Measurements from ENCODE around the gene GMNC. TPM values are rescaled to one million over a fixed set of nuclear protein-coding genes. Genes with fewer than 3 reads are reported as not detected.

Gene GMNC
- total RNA-seq, 2 donors from 2014 or later: not detected

GRCh38 chr3:190864002-190864401 lies 1.5 kb upstream of the GMNC start:
- Histone ChIP-seq H3K27me3 (ENCODE audit: control insufficient read depth, insufficient read depth, low read length, poor library complexity, severe bottlenecking) (peaks cover 55% of the 10 kb centered on the region), H3K27ac (ENCODE audit: low read depth, low read length) (no peak overlapping the region), H3K9ac (ENCODE audit: extremely low read depth, low read length, poor library complexity, severe bottlenecking) (no peak overlapping the region), H3K4me3 (ENCODE audit: low read length) (no peak overlapping the region), H3K9me3 (ENCODE audit: control insufficient read depth, low read length) (no peaks in the 10 kb centered on the region), H3K4me1 (ENCODE audit: control insufficient read depth, insufficient read depth, low read length) (no peaks in the 10 kb centered on the region), H3K36me3 (ENCODE audit: control insufficient read depth, insufficient read depth, low read length) (no peaks in the 10 kb centered on the region)
- peaks cover 4% of the 10 kb centered on the region for H3K4me1 Mint-ChIP-seq
- no peak overlapping the region for H3K27ac Mint-ChIP-seq
- DNase-seq: no peak
- no peak overlapping the region for H3K4me3 Mint-ChIP-seq
- peaks cover 55% of the 10 kb centered on the region for H3K27me3 Mint-ChIP-seq (ENCODE audit: insufficient read depth)
- TF ChIP-seq, protein P1, sequence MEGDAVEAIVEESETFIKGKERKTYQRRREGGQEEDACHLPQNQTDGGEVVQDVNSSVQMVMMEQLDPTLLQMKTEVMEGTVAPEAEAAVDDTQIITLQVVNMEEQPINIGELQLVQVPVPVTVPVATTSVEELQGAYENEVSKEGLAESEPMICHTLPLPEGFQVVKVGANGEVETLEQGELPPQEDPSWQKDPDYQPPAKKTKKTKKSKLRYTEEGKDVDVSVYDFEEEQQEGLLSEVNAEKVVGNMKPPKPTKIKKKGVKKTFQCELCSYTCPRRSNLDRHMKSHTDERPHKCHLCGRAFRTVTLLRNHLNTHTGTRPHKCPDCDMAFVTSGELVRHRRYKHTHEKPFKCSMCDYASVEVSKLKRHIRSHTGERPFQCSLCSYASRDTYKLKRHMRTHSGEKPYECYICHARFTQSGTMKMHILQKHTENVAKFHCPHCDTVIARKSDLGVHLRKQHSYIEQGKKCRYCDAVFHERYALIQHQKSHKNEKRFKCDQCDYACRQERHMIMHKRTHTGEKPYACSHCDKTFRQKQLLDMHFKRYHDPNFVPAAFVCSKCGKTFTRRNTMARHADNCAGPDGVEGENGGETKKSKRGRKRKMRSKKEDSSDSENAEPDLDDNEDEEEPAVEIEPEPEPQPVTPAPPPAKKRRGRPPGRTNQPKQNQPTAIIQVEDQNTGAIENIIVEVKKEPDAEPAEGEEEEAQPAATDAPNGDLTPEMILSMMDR (conservative IDR thresholded peaks at IDR 0.05): no peak
- no peaks in the 10 kb centered on the region for H3K36me3 Mint-ChIP-seq (ENCODE audit: low read depth)
- no peaks in the 10 kb centered on the region for H3K9me3 Mint-ChIP-seq

- TF ChIP-seq, protein P1 (conservative IDR thresholded peaks at IDR 0.05): no peak
- peaks cover 4% of the 10 kb centered on the region for H3K4me1 Mint-ChIP-seq
- WGBS, 2 experiments (ENCODE audit: insufficient coverage in 1 of 2, insufficient read length in 1 of 2): 0 to 13% methylated on average over 1 to 6 of the region's 6 CpGs
- Histone ChIP-seq H3K4me1 (ENCODE audit: control insufficient read depth, insufficient read depth, low read length) (no peaks in the 10 kb centered on the region), H3K4me3 (ENCODE audit: low read length) (peak overlapping the region; percentile 84), H3K27me3 (ENCODE audit: control insufficient read depth, insufficient read depth, low read length, poor library complexity, severe bottlenecking) (peaks cover 55% of the 10 kb centered on the region), H3K9me3 (ENCODE audit: control insufficient read depth, low read length) (no peaks in the 10 kb centered on the region), H3K27ac (ENCODE audit: low read depth, low read length) (no peak overlapping the region), H3K36me3 (ENCODE audit: control insufficient read depth, insufficient read depth, low read length) (no peaks in the 10 kb centered on the region), H3K9ac (ENCODE audit: extremely low read depth, low read length, poor library complexity, severe bottlenecking) (peak overlapping the region; percentile 23)
- H3K36me3 Mint-ChIP-seq (ENCODE audit: low read depth): no peaks in the 10 kb centered on the region
- no peaks in the 10 kb centered on the region for H3K9me3 Mint-ChIP-seq
- no peak for DNase-seq
- H3K27ac Mint-ChIP-seq: no peak overlapping the region
- peak overlapping the region; percentile 70 for H3K4me3 Mint-ChIP-seq
- peaks cover 55% of the 10 kb centered on the region for H3K27me3 Mint-ChIP-seq (ENCODE audit: insufficient read depth)
Observed at GRCh38 chr3:190863119-190863465, 598 bp upstream of the GMNC start.

DNA sequence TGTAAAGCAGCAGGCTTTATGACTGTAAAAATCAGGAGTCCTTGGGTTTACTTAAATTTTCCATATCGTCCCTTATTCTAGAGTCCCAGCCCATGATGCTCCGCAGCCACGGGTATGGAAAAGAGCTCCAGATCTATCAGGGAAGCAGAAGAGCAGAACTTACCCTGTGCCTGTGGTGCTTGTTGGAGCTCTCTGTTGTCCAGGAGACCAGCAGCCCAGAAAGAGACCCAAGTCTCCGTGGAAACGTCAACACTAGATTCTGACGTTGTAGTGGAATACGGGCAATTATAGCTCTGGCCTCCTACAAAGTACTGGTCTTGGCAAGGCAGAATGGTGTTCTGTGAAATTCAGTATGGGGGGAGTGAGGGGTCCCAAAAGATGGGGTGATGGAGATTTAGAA lies 2.0 kb downstream of the GMNC start:
- H3K4me1 ChIP-seq (ENCODE audit: control insufficient read depth, insufficient read depth, low read length): no peaks in the 10 kb centered on the region
- Mint-ChIP-seq H3K27me3 (ENCODE audit: insufficient read depth) (peaks cover 54% of the 10 kb centered on the region), H3K27ac (no peak overlapping the region), H3K9me3 (no peaks in the 10 kb centered on the region), H3K4me3 (no peak overlapping the region), H3K36me3 (ENCODE audit: low read depth) (no peaks in the 10 kb centered on the region), H3K4me1 (peaks cover 4% of the 10 kb centered on the region)
- no peak overlapping the region for H3K27ac ChIP-seq (ENCODE audit: low read depth, low read length)
- 81 to 85% methylated on average over 7 of the region's 7 CpGs for WGBS, 2 experiments (ENCODE audit: insufficient coverage in 1 of 2, insufficient read length in 1 of 2)
- no peak overlapping the region for H3K9ac ChIP-seq (ENCODE audit: extremely low read depth, low read length, poor library complexity, severe bottlenecking)
- TF ChIP-seq, protein P1 (conservative IDR thresholded peaks at IDR 0.05): no peak
- no peak for DNase-seq
- H3K4me3 ChIP-seq (ENCODE audit: low read length): no peak overlapping the region
- H3K36me3 ChIP-seq (ENCODE audit: control insufficient read depth, insufficient read depth, low read length): no peaks in the 10 kb centered on the region
- peaks cover 54% of the 10 kb centered on the region for H3K27me3 ChIP-seq (ENCODE audit: control insufficient read depth, insufficient read depth, low read length, poor library complexity, severe bottlenecking)
- H3K9me3 ChIP-seq (ENCODE audit: control insufficient read depth, low read length): no peaks in the 10 kb centered on the region

Data from endodermal cell (in vitro differentiated cells).